Mesenteric fat pad (tissue), 1 donor: ENCODE data around the gene UBXN6. TPM values are rescaled to one million over a fixed set of nuclear protein-coding genes. Genes with fewer than 3 reads are reported as not detected.

Experiments
- DNase-seq: peaks from one replicate; pipeline ENCODE4 v3.0.0-alpha.2; 2020; ENCODE audit warnings: low spot score
- total RNA-seq: library from RNA; stranded (reverse); fragmentation: NEBNext Ultra II Directional; extraction: Animal tissue kit (Norgen Biotek cat#: 25700); gene quantifications from one replicate; pipeline ENCODE4 v1.2.1, GENCODE V29; 2021
- donor health status: DM: yes; HTN: yes; CAD: no.

UBXN6 gene
- total RNA-seq, 1 donor from 2014 or later = 119 TPM

- no peak for DNase-seq
Observed at GRCh38 chr19:4443188-4443587, 14.4 kb downstream of the UBXN6 start.

- no peak for DNase-seq
Observed at GRCh38 chr19:4442819-4443146, 14.8 kb downstream of the UBXN6 start.

- no peak for DNase-seq
Observed at GRCh38 chr19:4441994-4442818, 15.4 kb downstream of the UBXN6 start.

- no peak for DNase-seq
Observed at GRCh38 chr19:4439243-4439642, 18.4 kb downstream of the UBXN6 start.

GRCh38 chr19:4437103-4437502 lies 20.5 kb downstream of the UBXN6 start:
- DNase-seq = no peak

- no peak for DNase-seq
Observed at GRCh38 chr19:4436231-4436630, 21.4 kb downstream of the UBXN6 start.

- no peak for DNase-seq
Observed at GRCh38 chr19:4434391-4434790, 23.2 kb downstream of the UBXN6 start.

- no peak for DNase-seq
Observed at GRCh38 chr19:4432918-4433506, 24.6 kb downstream of the UBXN6 start.

- DNase-seq = no peak
Observed at GRCh38 chr19:4431808-4432674, 25.6 kb downstream of the UBXN6 start.

- DNase-seq = no peak
Observed at GRCh38 chr19:4431296-4431695, 26.3 kb downstream of the UBXN6 start.

- DNase-seq = no peak
Observed at GRCh38 chr19:4430760-4431159, 26.8 kb downstream of the UBXN6 start.

GRCh38 chr19:4429771-4430171 lies 27.8 kb downstream of the UBXN6 start:
- DNase-seq = no peak

GRCh38 chr19:4429256-4429655 lies 28.3 kb downstream of the UBXN6 start:
- DNase-seq = no peak

- DNase-seq = no peak
Observed at GRCh38 chr19:4428326-4428975, 29.1 kb downstream of the UBXN6 start.

- no peak for DNase-seq
Observed at GRCh38 chr19:4425537-4425936, 32.1 kb downstream of the UBXN6 start.

GRCh38 chr19:4423416-4424126 lies 34.0 kb downstream of the UBXN6 start:
- no peak for DNase-seq

GRCh38 chr19:4416268-4416667 lies 41.3 kb downstream of the UBXN6 start:
- no peak for DNase-seq

- no peak for DNase-seq
Observed at GRCh38 chr19:4415352-4415751, 42.2 kb downstream of the UBXN6 start.

GRCh38 chr19:4414800-4415321 lies 42.7 kb downstream of the UBXN6 start:
- no peak for DNase-seq

GRCh38 chr19:4414144-4414799 lies 43.3 kb downstream of the UBXN6 start:
- no peak for DNase-seq
